ENCODE measurements around the gene ST6GALNAC4.

Gene ST6GALNAC4, protein sequence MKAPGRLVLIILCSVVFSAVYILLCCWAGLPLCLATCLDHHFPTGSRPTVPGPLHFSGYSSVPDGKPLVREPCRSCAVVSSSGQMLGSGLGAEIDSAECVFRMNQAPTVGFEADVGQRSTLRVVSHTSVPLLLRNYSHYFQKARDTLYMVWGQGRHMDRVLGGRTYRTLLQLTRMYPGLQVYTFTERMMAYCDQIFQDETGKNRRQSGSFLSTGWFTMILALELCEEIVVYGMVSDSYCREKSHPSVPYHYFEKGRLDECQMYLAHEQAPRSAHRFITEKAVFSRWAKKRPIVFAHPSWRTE

DNA sequence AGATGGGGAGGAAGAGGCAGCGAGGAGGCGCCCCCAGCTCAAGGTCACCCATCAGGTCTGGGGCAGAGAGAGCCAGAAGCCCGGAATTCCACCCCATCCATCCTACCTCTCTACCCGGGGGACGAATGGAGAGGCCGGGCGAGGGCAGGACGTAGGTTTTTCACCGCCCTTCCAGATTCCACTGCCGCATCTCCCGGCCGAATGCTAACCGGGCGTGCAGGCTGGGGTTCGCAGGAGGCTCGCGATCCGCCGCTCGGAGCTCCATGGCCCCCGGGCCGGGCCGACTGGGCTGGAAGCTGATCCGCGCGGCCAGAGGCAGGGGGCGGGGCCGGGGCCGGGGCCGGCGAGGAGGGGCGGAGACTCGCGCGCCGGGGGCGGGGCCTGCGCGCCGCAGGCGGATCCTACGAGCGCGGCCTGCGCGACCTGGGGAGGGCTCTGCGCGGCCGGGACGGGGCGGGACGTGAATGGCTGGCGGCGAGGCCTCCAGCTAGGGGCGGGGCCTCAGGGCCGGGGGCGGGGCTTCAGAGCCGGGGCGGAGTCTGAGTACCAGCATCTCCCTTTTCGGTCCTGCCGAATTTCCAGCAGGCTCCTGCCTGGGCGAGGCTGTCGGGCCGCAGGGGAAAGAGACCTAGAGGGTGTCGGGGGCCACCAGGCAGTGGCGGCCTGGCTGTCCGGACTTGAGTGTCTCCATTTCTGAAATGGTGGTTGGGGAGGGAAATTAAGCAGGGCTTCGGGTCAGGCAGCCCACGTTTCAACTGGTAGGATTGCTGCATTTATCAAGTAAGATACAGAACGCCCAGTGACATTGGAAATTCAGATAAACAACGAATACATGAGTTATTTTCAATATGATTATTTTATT lies at the start of gene ST6GALNAC4:
Gene ST6GALNAC4 (minus strand): TSS at position 322 of the 862 bp plus-strand sequence. CDS start 622 bp downstream, outside the sequence.
- peak; percentile 98 for DNase-seq

DNA sequence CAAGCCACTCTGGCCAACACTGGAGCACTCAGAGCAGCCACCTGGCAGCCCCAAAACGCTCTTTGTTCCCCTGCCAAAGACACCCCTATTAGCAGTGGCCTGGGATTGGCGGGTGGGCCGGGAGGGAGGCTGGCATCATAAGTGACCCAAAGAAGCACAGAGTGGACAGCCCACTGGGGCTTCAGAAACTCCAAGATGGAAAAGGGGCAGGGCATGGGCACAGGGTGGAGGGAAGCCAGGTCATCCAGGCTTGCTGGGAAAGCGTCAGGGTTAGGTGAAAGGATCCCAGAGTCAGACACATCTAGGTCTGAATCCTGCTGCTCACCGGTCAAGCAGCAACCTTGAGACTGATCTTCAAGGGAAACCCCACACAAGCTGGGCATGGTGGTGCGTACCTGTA lies 49.1 kb upstream of the ST6GALNAC4 start:
- DNase-seq = no peak

DNA sequence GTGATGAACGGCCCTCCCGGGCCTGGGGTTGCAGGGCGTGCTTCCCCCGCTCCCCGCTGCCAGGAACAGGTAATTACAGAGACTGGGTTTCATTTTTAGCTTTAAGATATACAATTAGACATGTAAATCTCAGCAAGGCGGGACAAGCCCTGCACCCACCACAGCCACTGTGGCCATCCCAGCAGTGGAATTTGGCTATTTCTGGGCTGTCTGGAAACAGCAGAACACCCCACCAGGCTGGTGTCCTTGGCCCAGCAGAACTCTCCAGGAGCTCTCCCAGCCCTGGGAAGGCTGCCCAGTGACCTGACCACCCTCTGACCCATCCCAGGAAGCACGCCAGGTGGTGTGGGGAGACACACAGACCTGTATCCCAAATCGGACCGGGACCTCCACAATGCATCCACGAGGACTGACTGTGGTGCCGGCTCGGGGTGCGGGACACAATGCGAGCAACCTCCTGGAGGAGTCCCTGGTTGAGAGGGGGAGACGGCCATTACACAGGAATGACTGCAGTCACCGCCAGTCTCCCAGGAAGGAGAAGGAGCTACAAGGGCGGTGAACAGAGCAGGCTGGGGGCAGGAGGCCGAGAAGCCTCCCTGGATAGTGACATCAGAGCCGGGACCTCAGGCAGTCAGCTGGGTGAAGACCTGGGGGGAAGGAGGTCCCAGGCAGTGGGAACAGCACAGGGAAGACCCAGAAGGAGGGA lies 46.7 kb upstream of the ST6GALNAC4 start:
- DNase-seq = no peak

- no peak for DNase-seq
These were observed 46.2 kb upstream of the ST6GALNAC4 start for GRCh38 chr9:127963041-127963358.

DNA sequence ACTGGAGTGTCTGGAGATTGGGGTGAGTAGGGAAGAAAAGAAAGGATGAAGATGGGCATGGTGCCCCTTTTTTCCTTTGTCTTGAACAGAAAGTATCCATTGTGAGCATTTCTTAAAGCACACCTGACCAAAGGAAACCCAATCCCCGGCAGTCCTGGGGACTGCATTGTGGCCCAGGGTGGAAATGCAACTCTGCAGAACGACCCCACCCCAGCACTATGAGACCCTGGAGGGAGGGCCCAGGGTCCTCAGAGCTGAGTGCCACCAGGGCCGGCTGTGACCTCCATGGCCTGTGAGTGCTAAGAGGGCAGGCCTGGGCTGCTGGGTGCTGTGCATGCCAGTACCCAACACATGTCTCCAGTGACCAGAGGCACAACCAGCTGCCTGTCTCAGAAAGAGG lies 45.4 kb upstream of the ST6GALNAC4 start:
- no peak for DNase-seq

DNA sequence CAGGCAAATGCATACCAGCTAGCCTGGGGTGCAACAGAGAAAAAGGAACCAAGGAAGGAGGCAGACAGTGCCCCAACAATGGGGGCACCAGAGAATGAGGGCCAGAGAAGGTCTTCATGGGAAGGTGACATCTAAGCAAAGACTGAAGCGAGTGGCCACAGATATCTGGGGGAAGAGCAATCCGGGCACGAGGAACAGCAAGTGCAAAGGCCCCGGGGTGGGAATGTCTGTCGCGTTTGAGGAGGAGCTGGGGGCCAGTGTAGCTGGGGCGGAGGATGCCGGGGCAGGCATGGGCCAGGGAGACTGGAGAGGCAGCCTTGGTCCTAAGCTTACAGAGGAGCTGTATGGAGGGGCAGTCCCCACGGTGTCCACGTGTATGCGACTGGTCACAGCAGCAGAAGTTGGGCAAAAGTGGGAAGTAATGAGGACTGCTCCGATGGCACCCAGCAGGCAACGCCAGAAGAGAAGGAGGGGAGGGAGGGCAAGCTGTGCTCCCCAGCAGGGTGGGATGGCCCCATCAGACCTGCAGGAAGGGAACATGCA lies 44.8 kb upstream of the ST6GALNAC4 start:
- DNase-seq = no peak

- DNase-seq = no peak
These were observed 44.3 kb upstream of the ST6GALNAC4 start for GRCh38 chr9:127961155-127961490.

GRCh38 chr9:127960410-127961154 lies 43.7 kb upstream of the ST6GALNAC4 start:
- DNase-seq = no peak

- no peak for DNase-seq
These were observed 43.1 kb upstream of the ST6GALNAC4 start for GRCh38 chr9:127959841-127960409.

- DNase-seq = no peak
These were observed 42.6 kb upstream of the ST6GALNAC4 start for GRCh38 chr9:127959398-127959797.

GRCh38 chr9:127958728-127959127 lies 41.9 kb upstream of the ST6GALNAC4 start:
- DNase-seq = no peak

GRCh38 chr9:127955294-127956015 lies 38.6 kb upstream of the ST6GALNAC4 start:
- peak; percentile 82 for DNase-seq

DNA sequence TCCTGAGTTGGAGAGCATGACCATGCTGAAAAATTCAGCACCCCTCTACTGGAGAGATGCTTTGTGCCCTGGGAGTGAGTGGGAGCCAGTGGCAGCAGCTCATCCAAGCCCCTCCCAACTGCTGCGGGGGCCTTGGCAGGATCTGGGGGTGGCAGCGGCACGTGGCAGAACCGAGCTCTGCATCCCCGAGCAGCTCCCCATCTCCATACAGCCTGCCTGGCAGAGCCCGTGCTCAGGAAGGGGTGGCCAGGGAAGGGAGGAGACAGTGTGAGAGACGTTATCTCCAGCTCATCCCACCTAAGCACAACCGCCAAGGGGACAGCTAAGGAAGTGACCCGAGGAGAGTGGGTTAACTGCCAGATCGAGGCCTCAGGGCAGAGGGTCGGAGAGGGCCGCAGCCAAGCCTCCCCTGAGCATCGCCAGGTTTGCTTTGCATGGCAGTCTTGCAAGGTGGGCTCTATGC lies 38.0 kb upstream of the ST6GALNAC4 start:
- DNase-seq = no peak

DNA sequence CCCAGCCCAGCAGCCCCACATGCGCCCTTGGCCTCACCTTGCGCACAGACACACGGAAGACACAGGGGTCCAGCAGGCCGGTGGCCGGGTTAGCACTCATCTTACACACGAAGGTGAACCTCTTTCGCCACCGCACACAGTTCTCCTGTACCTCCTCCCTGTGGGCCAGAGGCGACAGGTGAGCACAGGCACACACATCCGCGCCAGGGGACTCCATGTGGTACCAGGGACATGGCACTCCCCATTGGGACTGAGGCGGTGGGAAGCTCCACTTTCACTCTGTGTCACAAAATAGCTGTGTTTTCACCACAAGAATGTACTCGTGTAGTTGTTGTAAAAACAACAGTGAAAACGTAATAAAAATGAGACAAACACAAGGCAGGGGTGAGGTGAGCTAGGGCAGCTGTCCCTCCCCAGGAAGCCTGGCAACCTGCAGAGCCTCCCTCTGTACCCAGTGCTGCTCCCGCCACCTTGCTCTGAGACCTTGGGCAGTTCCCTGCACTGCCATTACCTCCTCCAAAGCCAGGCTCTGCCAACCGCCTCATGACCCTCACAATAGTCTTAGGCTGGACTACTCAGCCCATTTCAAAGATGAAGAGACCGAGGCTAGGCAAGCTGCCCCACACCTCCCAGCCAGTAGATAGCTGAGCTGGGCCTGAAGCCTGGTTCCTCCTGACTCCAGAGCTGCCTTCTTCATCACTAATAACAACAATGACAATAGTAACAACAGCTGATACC lies 37.1 kb upstream of the ST6GALNAC4 start:
- DNase-seq = no peak

DNA sequence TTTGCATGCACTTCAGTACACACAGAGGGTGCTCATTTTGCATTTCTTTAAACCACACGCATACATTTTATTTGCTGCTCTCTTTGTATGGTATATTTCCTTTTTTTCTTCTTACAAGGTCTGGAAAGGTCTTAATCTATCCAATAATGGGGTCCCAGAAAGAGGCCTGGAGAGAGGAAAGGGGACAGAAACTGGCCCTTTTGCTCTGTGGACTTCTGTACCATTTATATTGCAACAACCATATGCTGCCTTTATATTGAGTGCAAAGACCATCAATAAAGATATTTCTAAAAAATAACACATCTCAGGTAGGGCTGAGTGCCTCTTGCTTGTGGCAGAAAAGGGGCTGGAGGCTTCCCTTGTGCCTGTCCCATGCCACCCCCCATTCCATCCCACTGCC lies 36.3 kb upstream of the ST6GALNAC4 start:
- no peak for DNase-seq

DNA sequence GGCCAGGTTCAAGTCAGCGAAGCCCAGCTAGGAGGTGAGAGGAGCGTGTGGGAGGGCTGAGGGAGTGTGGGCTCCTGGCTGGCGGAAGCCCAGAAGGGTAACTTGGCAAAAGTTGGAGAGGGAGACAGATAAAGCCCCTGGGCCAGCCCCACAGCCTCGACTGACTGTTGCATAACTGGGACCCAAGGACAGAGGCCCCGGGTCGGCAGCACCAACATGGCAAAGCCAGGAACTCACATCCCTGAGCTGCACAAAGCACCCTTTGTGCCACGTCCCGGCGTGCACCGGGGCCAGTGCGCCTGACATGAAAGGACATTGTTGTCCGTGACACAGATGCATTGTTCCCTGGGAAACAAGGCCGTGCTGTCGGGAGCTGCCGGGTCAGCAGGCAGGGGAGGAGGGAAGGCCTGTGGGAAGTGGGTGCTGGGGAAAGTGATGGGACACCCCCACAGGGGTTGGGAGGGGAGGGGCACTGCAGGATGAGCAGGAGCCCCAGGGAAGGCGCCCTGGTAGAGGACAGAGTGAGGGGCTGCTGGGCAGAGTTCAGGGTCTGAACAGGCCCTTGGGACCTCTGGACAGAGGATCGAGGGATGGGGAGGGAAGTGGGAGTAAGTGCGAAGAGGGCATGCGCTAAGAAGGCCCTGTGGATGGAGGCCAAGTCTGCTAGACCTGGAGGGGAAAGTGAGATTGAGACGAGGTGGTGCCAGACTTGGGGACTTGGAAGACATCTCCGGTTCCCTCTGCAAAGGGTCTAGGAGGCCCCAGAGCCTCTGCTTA lies 33.9 kb upstream of the ST6GALNAC4 start:
- DNase-seq = no peak

- DNase-seq = no peak
These were observed 33.1 kb upstream of the ST6GALNAC4 start for GRCh38 chr9:127949827-127950512.

- no peak for DNase-seq
These were observed 31.2 kb upstream of the ST6GALNAC4 start for GRCh38 chr9:127947841-127948710.

Measured in activated T-cell treated with anti-CD3 and anti-CD28 coated beads, Interleukin-2, amount 50 U/mL, for 1 hour (primary cell).